Neural progenitor cell (in vitro differentiated cells): Measurements from ENCODE around the gene IL22RA2. TPM values are rescaled to one million over a fixed set of nuclear protein-coding genes. Genes with fewer than 3 reads are reported as not detected.

ENCODE experiments used
- DNase-seq: peaks from one replicate; pipeline ENCODE4 v3.0.0-alpha.2; 2016; ENCODE audit warnings: low spot score
- H2AFZ ChIP-seq: fragments of 200-600 bp; sonication (generic); replicated peaks from 2 replicates; pipeline ENCODE4 v1.6.1; 2016; ENCODE audit warnings: antibody characterized with exemption
- H3F3A ChIP-seq: fragments of 200-600 bp; sonication (generic); 2 replicates; pipeline ENCODE4 v1.6.1; 2016; ENCODE audit warnings: antibody characterized with exemption, low read depth
- H3K27ac ChIP-seq: fragments of 200-600 bp; sonication (generic); 2 replicates; pipeline ENCODE4 v1.5.1; 2016; ENCODE audit warnings: mild to moderate bottlenecking
- H3K27me3 ChIP-seq: fragments of 200-600 bp; sonication (generic); 2 replicates; pipeline ENCODE4 v1.6.1; 2016; ENCODE audit warnings: mild to moderate bottlenecking, moderate library complexity
- H3K36me3 ChIP-seq: fragments of 200-600 bp; sonication (generic); 2 replicates; pipeline ENCODE4 v1.5.1; 2016
- H3K4me1 ChIP-seq: fragments of 200-600 bp; sonication (generic); 2 replicates; pipeline ENCODE4 v1.6.1; 2016; ENCODE audit warnings: mixed run types
- H3K4me2 ChIP-seq: fragments of 200-600 bp; sonication (generic); 2 replicates; pipeline ENCODE4 v1.6.1; 2016
- H3K4me3 ChIP-seq: fragments of 200-600 bp; sonication (generic); 2 replicates; pipeline ENCODE4 v1.5.1; 2016
- H3K79me2 ChIP-seq: fragments of 200-600 bp; sonication (generic); 2 replicates; pipeline ENCODE4 v1.6.1; 2016; ENCODE audit warnings: low read depth
- H3K9ac ChIP-seq: fragments of 200-600 bp; sonication (generic); 2 replicates; pipeline ENCODE4 v1.6.1; 2016
- H3K9me3 ChIP-seq: fragments of 200-600 bp; sonication (generic); 2 replicates; pipeline ENCODE4 v1.5.1; 2016; ENCODE audit warnings: low read depth
- H4K20me1 ChIP-seq: fragments of 200-600 bp; sonication (generic); 2 replicates; pipeline ENCODE4 v1.6.1; 2016; ENCODE audit warnings: low read depth
- H3K27ac Mint-ChIP-seq: 3 replicates; pipeline ENCODE4 v1.8.0; 2021; ENCODE audit warnings: mixed read lengths
- H3K27me3 Mint-ChIP-seq: 2 replicates; pipeline ENCODE4 v1.8.0; 2022; ENCODE audit warnings: low read depth, mild to moderate bottlenecking, inconsistent platforms, moderate library complexity, mixed read lengths; ENCODE audit not compliant: insufficient read depth
- H3K36me3 Mint-ChIP-seq: 3 replicates; pipeline ENCODE4 v1.8.0; 2021; ENCODE audit warnings: mixed read lengths
- H3K4me1 Mint-ChIP-seq: 3 replicates; pipeline ENCODE4 v1.8.0; 2021; ENCODE audit warnings: mixed read lengths
- H3K4me3 Mint-ChIP-seq: 3 replicates; pipeline ENCODE4 v1.8.0; 2021; ENCODE audit warnings: mild to moderate bottlenecking, moderate library complexity, mixed read lengths
- H3K9me3 Mint-ChIP-seq: 3 replicates; pipeline ENCODE4 v1.8.0; 2020; ENCODE audit warnings: mixed read lengths
- EZH2 ChIP-seq: fragments of 200-600 bp; sonication (generic); IDR thresholded peaks from 2 replicates; pipeline ENCODE4 v1.6.1; 2017; ENCODE audit warnings: antibody characterized with exemption, mild to moderate bottlenecking, moderate library complexity
- EZH2phosphoT487 ChIP-seq: fragments of 200-600 bp; sonication (generic); IDR thresholded peaks from 2 replicates; pipeline ENCODE4 v1.6.1; 2017; ENCODE audit warnings: antibody characterized with exemption
- total RNA-seq: library from RNA; depleted of rRNA; stranded (reverse); fragments of >200 nt; gene quantifications from 2 replicates; pipeline ENCODE4 v1.2.3, GENCODE V29; 2015; ENCODE audit warnings: low replicate concordance
- TF ChIP-seq, protein P1 (sequence below): fragments of 200-600 bp; sonication (generic); IDR thresholded peaks from 2 replicates; pipeline ENCODE4 v1.5.1; 2017; ENCODE audit warnings: antibody characterized with exemption, mild to moderate bottlenecking

IL22RA2 gene
- total RNA-seq, 1 donor from 2014 or later: not detected

- H3K36me3 Mint-ChIP-seq: no peaks in the 10 kb centered on the region
- Histone ChIP-seq H3K36me3 (no peaks in the 10 kb centered on the region), H3K4me1 (no peaks in the 10 kb centered on the region), H4K20me1 (no peaks in the 10 kb centered on the region), H3K27me3 (no peaks in the 10 kb centered on the region), H3K4me2 (no peak overlapping the region), H3K9me3 (no peaks in the 10 kb centered on the region), H3K27ac (no peak overlapping the region), H3K4me3 (no peak overlapping the region), H3K9ac (no peak overlapping the region), H3K79me2 (no peaks in the 10 kb centered on the region), H3F3A (no peaks in the 10 kb centered on the region), H2AFZ (no peak overlapping the region)
- TF ChIP-seq EZH2: no peak
- TF ChIP-seq EZH2phosphoT487: no peak
- TF ChIP-seq, protein P1, sequence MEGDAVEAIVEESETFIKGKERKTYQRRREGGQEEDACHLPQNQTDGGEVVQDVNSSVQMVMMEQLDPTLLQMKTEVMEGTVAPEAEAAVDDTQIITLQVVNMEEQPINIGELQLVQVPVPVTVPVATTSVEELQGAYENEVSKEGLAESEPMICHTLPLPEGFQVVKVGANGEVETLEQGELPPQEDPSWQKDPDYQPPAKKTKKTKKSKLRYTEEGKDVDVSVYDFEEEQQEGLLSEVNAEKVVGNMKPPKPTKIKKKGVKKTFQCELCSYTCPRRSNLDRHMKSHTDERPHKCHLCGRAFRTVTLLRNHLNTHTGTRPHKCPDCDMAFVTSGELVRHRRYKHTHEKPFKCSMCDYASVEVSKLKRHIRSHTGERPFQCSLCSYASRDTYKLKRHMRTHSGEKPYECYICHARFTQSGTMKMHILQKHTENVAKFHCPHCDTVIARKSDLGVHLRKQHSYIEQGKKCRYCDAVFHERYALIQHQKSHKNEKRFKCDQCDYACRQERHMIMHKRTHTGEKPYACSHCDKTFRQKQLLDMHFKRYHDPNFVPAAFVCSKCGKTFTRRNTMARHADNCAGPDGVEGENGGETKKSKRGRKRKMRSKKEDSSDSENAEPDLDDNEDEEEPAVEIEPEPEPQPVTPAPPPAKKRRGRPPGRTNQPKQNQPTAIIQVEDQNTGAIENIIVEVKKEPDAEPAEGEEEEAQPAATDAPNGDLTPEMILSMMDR: no peak
- no peak overlapping the region for H3K27ac Mint-ChIP-seq
- no peak overlapping the region for H3K4me3 Mint-ChIP-seq
- H3K9me3 Mint-ChIP-seq: peaks cover 3% of the 10 kb centered on the region
- DNase-seq: no peak
- no peaks in the 10 kb centered on the region for H3K27me3 Mint-ChIP-seq
- H3K4me1 Mint-ChIP-seq: no peaks in the 10 kb centered on the region
Measured at GRCh38 chr6:137147195-137147594, 26.2 kb downstream of the IL22RA2 start.

DNA sequence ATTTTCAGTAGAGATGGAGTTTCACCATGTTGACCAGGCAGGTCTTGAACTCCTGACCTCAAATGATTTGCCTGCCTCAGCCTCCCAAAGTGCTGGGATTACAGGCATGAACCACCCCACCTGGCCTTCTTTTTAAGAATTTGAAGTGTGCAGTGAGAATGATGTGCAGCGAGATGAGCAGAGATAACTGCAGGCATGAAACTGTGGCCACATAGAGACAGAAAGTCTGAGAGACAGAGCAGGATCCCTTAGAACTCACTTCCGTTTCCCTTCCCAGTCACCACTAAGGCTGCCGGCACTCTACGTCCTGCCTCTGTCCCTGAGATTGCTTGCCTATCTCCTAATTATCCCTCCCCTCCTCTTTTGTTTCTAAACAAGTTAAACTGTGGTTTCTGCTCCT, 27.2 kb downstream of the IL22RA2 start:
- H3K27me3 ChIP-seq: no peaks in the 10 kb centered on the region
- Mint-ChIP-seq H3K4me3 (no peak overlapping the region), H3K9me3 (peaks cover 3% of the 10 kb centered on the region), H3K27ac (no peak overlapping the region), H3K36me3 (no peaks in the 10 kb centered on the region), H3K27me3 (no peaks in the 10 kb centered on the region), H3K4me1 (no peaks in the 10 kb centered on the region)
- H3K4me3 ChIP-seq: no peak overlapping the region
- no peaks in the 10 kb centered on the region for H4K20me1 ChIP-seq
- no peak overlapping the region for H3K4me2 ChIP-seq
- no peak overlapping the region for H3K9ac ChIP-seq
- H2AFZ ChIP-seq: no peak overlapping the region
- TF ChIP-seq EZH2phosphoT487 (no peak), EZH2 (no peak)
- TF ChIP-seq, protein P1: no peak
- no peaks in the 10 kb centered on the region for H3K36me3 ChIP-seq
- H3F3A ChIP-seq: no peaks in the 10 kb centered on the region
- no peaks in the 10 kb centered on the region for H3K9me3 ChIP-seq
- H3K4me1 ChIP-seq: no peaks in the 10 kb centered on the region
- DNase-seq: no peak
- no peak overlapping the region for H3K27ac ChIP-seq
- no peaks in the 10 kb centered on the region for H3K79me2 ChIP-seq

DNA sequence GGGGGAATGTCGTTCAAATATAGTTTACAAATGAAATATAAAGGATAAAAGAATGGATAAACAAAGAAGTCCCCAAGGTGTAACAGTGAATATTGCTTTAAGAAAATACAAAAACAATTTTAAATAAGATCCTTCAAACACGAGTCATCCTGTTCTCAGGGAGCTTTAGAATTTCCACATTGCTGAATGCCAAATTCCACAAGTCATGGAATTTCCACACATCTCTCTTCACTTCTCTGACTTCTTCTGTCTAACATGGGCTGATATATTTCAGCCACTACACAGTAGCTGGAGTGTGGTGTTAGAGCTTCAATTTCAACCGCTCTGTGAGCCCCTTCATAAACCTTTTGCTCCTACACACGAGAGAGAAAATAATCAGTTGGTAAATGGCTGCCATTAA, 28.0 kb downstream of the IL22RA2 start:
- Histone ChIP-seq H3K4me3 (no peak overlapping the region), H3K79me2 (no peaks in the 10 kb centered on the region), H3K9me3 (no peaks in the 10 kb centered on the region), H3K9ac (no peak overlapping the region), H3K36me3 (no peaks in the 10 kb centered on the region), H3K4me2 (no peak overlapping the region), H3K27me3 (no peaks in the 10 kb centered on the region), H3K4me1 (no peaks in the 10 kb centered on the region), H3F3A (no peaks in the 10 kb centered on the region), H2AFZ (peak overlapping the region; percentile 11), H4K20me1 (no peaks in the 10 kb centered on the region), H3K27ac (no peak overlapping the region)
- no peak for DNase-seq
- H3K4me3 Mint-ChIP-seq: no peak overlapping the region
- no peaks in the 10 kb centered on the region for H3K36me3 Mint-ChIP-seq
- no peaks in the 10 kb centered on the region for H3K9me3 Mint-ChIP-seq
- no peak overlapping the region for H3K27ac Mint-ChIP-seq
- H3K4me1 Mint-ChIP-seq: no peaks in the 10 kb centered on the region
- TF ChIP-seq EZH2 (no peak), EZH2phosphoT487 (no peak)
- TF ChIP-seq, protein P1: no peak
- H3K27me3 Mint-ChIP-seq: no peaks in the 10 kb centered on the region
